ENCODE results near the gene SSU72. TPM values are rescaled to one million over a fixed set of nuclear protein-coding genes. Genes with fewer than 3 reads are reported as not detected.

Gene SSU72
- total RNA-seq, 1 experiment from 2014 or later, result 179 TPM

DNA sequence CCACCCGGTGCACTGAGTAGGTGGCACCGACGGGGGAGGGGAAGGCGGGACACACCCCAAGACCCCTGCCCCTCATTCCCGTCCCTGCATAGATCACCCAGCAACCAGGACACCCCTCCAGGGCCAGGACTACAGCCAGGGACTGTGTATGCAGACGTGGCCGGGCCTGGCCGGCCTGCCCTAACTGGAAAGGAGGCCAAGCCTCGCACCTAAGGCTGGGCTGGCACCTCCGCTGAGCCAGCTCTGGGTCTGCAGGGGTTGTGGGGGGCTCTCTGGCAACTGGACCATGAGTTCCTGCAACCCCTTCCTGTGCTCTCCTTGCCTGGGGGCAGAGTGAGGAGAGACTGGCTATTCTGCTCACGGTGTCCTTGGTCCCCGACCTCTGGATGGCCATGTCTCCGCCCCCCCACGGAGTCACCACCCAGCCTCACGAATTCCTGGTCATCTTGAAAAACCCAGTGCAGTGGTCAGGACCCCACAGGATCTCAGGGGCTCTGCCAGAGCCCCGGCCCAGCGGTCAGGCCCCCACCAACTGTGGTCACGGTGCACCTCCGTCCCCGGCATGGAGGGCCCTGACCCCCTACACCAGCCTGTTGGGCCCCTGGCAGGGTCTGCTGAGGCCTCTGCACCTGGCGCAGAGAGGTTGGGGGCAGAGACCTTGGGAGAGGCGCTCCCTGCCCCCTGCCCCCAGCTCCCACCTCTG is 26.3 kb upstream of the SSU72 start:
- DNase-seq, result no peak
- H3K4me1 Mint-ChIP-seq, result peaks cover 4 to 12% of the 10 kb centered on the region in 2 experiments
- Histone ChIP-seq H3K79me1 (ENCODE audit: insufficient read depth, low read depth, low read length, poor library complexity, severe bottlenecking) (no peaks in the 10 kb centered on the region), H4K8ac (replicated peaks; ENCODE audit: insufficient read length, low read depth, low read length) (no peak overlapping the region), H3K23me2 (ENCODE audit: insufficient read length, low read depth, low read length, poor library complexity, severe bottlenecking) (peaks cover 8% of the 10 kb centered on the region), H3K56ac (ENCODE audit: insufficient read length, low read depth, low read length) (no peak overlapping the region), H3K23ac (ENCODE audit: insufficient read length, low read depth, low read length) (no peak overlapping the region), H2AK5ac (ENCODE audit: insufficient read length, low read length) (no peak overlapping the region), H2BK5ac (ENCODE audit: insufficient read length, low read length) (no peak overlapping the region), H4K20me1 (ENCODE audit: control insufficient read depth, insufficient read depth, insufficient read length) (no peaks in the 10 kb centered on the region), H3K9me3 (ENCODE audit: control insufficient read depth, low read depth, low read length) (no peaks in the 10 kb centered on the region), H3K27ac (ENCODE audit: insufficient read length, low read depth, low read length) (no peak overlapping the region), H3K14ac (ENCODE audit: insufficient read depth, low read length) (no peak overlapping the region), H3K27me3 (ENCODE audit: insufficient read depth, low read length) (no peaks in the 10 kb centered on the region; the same call in 1 of the 2 replicates), H2BK120ac (ENCODE audit: low read depth, low read length, poor library complexity, severe bottlenecking) (no peak overlapping the region), H3K4me1 (ENCODE audit: insufficient read depth, low read length) (no peaks in the 10 kb centered on the region), H3K9ac (ENCODE audit: extremely low read depth, insufficient read length, low read length) (no peak overlapping the region), H4K5ac (ENCODE audit: insufficient read length, low read depth, low read length) (no peak overlapping the region), H2AFZ (ENCODE audit: low read length) (no peak overlapping the region), H2BK12ac (ENCODE audit: insufficient read length, low read depth, low read length) (no peak overlapping the region), H2BK20ac (ENCODE audit: low read depth, low read length, poor library complexity, severe bottlenecking) (no peak overlapping the region), H3K18ac (ENCODE audit: insufficient read length, low read depth, low read length) (no peak overlapping the region), H4K91ac (ENCODE audit: insufficient read length, low read depth, low read length) (no peak overlapping the region), H3K79me2 (ENCODE audit: insufficient read depth, low read length) (no peaks in the 10 kb centered on the region), H3T11ph (ENCODE audit: low read length) (no peak overlapping the region), H3K4me2 (ENCODE audit: insufficient read depth, insufficient read length, low read length) (no peak overlapping the region), H3K4ac (ENCODE audit: low read depth, low read length) (no peak overlapping the region), H2BK15ac (ENCODE audit: low read depth, low read length) (no peak overlapping the region)
- no peaks in the 10 kb centered on the region for H3K9me3 Mint-ChIP-seq
- WGBS (ENCODE audit: extremely low coverage, insufficient read length, low lambda C conversion rate), result no CpG with 5 or more reads among the region's 22 CpGs
- H3K4me3 Mint-ChIP-seq, result peak overlapping the region; percentile 48 to 79
- H3K27me3 Mint-ChIP-seq (ENCODE audit: low read depth), result peaks cover 59% of the 10 kb centered on the region
- H3K36me3 Mint-ChIP-seq (ENCODE audit: insufficient read depth in 1 of 3, low read depth in 3 of 3), result no peaks in the 10 kb centered on the region
- TF ChIP-seq CTCF (conservative IDR thresholded peaks at IDR 0.05), result no peak
- H3K27ac Mint-ChIP-seq, result no peak overlapping the region
